GM18873 (cell line): ENCODE measurements around the gene YAF2.

Experiments
- ATAC-seq: cut with Tn5 transposase; IDR thresholded peaks from one replicate; pipeline ENCODE4 v1.9.1; 2021; ENCODE audit warnings: mild to moderate bottlenecking, moderate library complexity, moderate number of reproducible peaks; ENCODE audit not compliant: unreplicated experiment, low FRiP score

The YAF2 gene

DNA sequence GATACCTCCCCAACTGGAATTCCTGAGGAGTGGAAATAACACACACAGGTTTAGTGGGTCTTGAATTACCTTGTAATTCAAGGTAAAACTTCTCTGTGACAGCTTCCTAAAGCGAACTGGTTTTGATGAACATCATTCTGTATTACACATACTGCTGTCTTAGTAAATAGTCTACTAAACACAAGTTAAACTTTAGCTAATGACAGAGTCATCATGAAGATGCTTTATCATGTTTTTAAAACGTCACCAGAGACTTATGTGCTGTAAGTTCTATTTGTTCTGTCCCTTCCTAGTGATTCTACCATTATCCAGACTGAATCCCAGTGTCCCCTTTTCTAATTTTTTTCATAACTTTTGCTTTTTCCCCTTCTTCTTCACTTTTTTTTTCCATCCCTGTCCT, 81.8 kb downstream of the YAF2 start:
- no peak for ATAC-seq

DNA sequence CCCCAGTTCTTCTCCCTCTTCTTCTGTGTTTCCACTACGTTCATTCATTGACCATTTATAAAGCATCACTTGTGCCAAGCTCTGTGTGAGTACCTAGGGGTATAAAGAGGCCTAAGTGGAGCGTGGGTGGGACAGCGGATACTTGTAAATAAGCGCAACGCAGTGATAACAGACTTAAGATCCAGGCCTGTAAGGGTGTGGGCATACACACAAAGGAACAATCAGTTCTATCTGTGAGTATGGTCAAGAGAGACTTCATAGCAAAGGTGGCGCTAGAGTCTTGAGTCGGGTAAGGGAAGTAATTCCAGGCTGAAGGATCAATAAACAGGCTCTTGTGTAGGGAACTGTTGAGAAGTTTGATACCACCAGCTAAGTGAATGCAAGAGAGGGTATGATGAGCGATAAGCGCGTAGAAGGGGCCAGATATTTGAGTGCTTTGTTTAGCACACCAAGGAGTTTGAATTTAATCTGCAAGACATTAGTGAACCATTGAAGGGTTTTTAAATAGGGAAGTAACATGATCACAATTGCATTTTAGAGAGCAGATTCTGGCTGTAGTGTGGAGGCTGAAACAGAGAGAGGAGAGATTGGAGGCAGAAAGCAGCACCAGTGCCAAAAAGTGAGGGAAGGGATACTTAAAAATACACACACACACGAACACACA, 92.4 kb downstream of the YAF2 start:
- ATAC-seq = no peak

DNA sequence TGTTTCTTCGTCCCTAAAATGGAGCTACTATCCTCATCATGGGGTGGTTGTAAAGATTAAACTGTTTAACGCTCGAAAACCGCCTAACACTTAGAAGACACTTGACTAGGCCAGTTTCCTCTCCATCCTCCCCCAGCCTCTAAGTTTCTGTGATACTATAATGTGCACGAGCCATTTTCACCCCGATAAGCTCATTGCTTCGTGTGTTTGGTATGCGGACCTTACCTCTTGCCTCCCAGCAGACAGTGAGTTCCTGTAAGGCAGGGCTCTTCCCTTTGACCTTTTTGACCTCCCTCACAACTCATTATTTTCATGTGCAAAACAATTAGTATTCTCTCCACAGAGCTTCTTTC, 92.9 kb downstream of the YAF2 start:
- no peak for ATAC-seq

DNA sequence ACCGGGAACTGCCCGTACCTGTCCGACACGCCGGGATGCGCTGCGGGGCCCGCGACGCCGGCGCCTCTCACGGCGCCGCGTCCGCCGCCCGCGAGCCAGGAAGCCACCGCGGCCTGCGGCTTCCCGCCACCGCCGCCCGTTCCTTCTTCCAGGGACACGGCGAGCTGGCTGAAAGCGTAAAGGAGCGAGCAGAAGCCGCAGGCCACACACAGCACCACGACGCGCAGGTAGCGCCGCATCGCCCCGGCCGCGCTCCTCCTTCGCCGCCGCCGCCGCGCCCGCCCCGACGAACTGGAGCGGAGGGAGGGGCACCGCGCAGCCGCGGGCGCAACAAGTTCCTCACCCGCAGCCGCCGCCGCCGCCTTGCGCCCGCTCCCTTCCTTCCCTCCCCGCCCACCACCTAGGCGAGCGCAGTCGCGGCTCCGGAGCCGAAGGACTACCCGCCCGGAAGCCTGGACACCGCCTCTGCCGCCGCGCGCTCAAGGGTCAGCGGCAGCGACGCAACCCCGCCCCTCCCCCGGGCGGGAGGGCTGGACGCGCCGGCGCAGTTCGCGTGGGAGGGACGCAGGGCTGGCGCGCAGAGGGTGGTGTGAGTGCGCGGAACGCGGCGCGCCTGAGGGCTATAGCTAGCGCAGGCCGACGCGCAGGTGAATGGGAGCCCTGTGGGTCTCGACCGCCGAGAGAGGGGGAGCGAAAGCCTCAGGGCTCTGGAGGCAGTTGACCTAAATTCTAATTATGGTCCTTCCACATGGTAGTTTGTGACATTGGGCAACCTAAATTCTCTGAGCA, 93.4 kb downstream of the YAF2 start, which contains the start of gene GXYLT1:
Gene GXYLT1, minus strand, starts transcription at position 467 of the 789 bp plus-strand sequence. Its CDS starts 228 bp downstream, at position 239.
- peak; percentile 91 for ATAC-seq

DNA sequence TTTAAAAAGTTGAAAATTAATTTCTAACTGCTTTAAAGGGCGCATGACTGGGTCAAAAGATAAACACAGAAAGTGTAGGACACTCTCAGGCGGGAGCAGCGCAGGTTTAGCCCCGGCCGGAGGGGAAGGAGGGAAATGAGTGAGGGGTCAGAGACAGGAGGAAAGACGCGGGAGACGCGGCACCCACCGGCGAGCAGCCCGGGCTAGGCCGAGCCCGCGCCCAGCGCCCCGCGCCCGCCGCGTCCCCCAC, 94.0 kb downstream of the YAF2 start:
- ATAC-seq = peak; percentile 23

DNA sequence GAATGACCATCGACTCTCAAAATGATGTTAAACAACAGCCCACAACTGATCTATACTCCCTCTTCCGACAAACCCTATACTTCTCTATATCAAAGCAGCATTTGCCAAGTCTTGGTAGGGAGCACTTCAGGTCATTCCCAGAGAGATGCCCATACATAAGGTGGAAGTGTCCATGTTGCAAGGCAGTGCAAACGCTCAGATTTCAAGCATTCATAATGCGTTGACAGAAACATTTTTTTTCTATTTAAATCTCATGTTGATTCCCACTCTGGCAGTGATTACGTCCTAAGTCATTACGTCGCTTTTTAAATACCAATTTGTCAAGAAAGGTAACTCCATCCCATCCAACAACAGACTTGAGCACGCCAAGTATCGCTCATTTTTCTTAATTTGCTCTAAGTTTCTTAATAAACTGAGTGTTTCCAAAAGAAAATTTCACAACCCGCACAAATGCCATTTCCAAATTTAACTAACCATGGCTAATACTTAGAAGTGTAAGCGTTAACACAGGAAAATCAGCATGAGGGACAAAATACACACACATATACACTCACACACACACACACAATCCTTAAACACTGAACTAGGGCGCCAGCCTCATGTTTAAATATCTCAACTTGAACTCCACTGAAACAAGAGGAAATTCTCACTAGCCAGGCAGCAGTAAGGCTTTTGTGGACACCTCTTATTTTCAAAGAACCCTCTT, 94.4 kb downstream of the YAF2 start:
- ATAC-seq = no peak

DNA sequence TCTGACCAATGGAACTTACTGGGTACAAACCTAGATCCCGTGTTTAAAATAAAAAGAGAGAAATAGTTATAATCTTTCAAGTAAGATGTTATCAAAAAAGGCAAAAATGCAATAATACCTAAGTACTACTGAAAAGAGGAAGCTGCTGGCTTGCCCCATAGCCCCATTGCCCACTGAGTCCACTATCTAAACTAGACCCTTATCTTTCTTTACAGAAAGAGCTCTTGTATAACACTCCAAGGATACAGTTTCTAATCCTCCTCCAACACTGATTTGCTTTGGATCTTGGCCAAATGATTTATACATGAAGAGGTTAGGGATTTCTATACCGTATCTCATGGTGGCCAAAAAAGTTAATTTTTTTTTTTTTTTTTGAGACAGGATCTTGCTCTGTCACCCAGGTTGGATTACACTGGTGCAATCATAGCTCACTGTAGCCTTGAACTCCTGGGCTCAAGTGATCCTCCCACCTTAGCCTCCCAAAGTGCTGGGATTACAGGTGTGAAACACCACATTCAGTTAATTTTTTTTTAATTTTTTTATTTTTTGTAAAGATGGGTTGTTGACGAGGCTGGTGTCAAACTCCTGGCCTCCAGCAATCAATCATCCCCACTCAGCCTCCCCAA, 96.0 kb downstream of the YAF2 start:
- ATAC-seq = no peak

DNA sequence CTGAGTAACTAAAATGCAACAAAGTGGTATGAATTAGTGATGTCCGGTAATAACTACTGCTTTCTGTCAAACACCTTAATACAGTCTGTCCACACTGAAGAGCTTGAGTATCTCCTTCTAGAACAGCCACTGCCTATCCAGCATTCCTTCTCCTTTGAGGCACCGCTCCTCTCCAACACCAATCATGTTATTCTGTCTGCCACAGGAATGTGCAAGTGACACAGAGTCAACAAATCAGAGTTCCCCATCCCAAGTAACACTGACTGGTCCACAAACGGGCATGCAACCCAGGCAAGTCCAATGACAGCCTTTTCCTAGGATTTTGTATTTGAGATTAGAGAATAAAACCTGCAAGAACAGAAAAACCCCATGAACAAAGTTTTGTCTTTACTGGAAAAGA, 97.1 kb downstream of the YAF2 start:
- ATAC-seq = no peak

DNA sequence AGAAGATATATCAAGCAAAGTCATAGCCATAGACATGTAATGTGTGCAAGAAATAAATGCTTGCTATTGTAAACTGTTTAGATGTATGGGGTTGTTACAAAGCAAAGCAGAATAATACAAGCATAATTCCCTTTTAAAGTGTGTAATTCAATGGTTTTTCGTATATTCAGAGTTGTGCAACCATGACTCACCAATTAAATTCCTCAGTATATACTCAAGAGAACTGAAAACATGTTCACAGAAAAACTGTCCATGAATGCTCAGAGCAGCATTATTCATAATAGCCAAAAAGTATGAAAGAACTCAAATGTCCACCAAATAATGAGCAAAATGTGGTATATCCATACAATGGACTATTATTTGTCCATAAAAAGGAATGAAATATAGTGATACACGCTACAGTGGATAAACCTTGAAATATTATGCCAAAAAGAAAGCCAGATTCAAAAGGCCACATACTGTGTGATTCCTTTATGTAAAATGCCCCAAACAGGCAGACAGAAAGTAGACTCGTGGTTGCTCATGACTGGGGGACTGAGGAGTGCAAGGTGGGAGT, 102.7 kb downstream of the YAF2 start:
- ATAC-seq = no peak

DNA sequence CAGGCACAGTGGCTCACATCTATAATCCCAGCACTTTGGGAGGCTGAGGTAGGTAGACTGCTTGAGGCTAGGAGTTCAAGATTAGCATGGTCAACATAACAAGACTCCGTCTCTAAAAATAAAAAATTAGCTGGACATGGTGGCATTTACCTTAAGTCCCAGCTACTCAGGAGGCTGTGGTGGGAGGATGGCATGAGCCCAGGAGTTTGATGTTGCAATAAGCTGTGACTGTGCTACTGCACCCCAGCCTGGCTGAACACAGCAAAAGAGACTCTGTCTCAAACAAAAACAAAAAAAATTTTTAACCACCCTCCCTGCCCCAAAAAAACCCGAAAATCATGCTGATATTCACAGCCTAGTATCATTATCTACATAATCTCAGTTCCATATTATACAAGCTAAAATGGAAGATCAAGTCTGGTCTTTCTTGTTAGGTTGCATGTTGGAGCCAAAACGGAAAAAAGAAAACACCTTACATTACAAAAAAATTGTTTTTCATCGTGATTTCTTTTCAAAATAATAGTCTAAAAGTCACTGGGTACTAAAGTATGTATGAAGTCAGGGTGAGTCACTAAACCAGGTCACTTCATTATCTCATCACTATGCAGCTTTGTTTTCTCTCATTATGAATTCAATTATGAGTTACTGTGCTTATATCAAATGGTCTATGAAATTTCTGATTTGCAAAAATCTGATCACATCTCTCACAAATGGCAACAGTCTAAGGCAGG, 107.2 kb downstream of the YAF2 start:
- no peak for ATAC-seq

DNA sequence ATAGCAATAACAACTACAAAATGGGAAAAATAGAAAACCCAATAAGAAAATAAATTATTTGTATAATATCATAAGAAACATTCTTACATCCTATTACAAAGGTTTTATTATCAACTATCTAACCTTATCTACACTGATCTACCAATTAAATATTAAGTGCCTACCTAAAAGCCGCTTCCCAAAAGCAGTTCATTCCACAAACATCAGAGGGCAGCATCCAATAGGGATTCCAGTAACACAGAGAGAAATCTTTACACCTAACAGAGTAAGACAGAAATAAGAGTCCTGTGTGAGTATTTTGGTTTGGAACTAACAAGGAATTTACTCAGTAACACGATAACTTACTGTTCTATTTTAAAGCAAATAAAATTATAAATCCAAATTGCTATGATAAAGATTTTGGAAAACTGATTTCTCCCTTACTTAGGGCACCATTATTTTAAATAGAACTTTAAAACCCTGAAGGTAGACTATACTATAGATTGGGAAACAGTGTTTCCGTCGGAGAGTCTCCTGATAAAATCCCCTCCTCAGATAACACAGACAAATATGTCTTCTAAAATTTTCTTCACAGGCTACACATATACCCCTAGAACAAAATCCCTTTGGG, 108.3 kb downstream of the YAF2 start:
- no peak for ATAC-seq

DNA sequence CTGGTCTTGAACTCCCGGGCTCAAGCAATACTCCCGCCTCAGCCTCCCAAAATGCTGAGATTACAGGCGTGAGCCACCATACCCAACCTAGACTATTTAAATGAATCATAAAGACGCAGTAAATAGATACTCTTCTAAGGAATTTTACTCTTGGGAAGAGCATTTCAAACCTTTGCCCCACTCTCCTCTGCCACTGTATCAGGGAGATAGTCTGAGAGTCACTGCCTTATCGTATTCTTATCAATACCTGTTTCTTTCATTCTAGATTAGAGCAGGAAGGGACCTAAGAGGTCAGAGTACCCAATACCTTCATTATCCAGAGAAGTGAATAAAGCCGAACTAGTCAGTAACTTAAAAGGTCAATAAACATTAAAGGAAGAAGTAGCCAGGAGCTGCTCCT, 109.2 kb downstream of the YAF2 start:
- no peak for ATAC-seq

DNA sequence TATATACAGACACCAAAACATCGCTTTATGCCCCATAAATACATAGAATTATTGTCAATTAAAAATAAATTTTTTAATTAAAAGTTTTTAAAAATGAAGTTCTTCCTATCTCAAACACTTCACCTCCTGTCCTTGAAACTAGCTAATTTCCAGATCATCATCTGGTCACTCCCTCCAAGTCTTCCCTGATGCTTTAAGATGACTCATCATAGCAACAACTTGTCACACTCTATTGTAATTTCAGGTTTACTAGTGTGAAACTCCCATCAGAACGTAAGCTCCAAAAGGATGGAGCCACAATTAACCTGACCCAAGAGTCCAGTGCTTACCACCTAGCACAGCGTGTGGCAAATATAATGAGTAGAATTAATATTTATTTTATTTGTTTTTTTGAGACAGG, 109.7 kb downstream of the YAF2 start:
- no peak for ATAC-seq

DNA sequence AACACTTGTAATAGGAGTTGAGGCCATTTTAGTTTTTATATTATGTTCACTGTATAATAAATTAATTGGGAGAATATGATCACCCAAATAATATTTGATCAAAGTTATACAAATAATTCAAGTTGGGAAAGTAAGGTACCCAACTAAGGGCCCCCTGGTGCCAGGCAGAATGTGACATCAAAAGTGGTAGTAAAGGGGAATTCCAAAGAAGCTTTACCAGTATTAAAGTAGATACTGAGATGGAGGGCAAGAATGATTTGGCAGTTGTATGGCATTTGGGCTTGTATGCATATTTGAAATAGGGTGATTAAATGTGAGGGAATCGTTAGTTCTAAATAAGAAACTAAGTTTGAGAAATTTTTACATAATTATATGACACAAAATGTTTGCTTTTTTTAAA, 111.1 kb downstream of the YAF2 start:
- ATAC-seq = no peak

DNA sequence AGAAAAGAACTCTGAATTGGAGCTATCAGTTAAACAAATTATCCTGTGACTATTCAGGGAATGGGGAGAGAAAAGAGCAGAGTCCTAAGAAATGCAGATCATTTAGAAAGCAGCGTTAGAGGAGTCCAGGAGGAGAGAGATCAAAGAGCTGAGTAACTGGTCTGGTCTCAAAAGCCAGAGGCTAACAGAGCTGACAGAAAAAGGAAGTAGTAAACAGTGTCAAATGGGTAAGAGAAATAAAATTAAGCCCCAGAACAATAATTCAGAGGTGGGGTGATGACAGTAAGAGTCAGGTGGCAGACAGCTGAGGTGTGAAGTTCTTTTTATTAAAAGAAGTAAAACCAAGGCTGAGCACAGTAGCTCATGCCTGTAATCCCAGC, 112.7 kb downstream of the YAF2 start:
- no peak for ATAC-seq

DNA sequence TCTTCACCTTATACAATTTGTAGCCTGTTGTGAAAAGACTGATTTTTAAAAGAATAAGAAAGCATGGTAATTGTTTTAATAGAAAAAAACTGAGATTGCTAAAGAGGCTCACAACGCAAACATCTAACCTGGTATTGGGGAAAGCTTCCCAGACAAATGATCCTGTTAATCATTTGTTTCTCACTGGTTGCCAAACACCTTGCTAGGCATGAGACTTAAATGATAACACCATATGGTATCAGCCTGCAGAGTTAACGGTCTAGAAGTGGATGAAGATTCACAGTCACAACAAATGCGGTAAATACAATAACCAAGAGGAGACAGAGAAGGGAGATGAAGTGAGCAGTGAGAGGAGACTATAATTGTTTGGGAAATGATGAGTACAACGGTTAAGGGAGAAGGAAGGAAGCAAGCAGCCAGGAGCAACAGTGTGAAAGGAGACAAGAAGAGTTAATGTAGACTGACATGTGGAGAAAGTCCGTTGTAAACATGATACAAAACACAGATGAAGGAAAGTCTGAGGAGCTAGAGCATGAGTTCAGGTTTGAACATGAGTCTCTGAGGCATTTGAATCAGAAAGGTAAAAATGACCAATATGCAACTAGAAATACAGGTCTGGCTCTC, 113.2 kb downstream of the YAF2 start:
- no peak for ATAC-seq

DNA sequence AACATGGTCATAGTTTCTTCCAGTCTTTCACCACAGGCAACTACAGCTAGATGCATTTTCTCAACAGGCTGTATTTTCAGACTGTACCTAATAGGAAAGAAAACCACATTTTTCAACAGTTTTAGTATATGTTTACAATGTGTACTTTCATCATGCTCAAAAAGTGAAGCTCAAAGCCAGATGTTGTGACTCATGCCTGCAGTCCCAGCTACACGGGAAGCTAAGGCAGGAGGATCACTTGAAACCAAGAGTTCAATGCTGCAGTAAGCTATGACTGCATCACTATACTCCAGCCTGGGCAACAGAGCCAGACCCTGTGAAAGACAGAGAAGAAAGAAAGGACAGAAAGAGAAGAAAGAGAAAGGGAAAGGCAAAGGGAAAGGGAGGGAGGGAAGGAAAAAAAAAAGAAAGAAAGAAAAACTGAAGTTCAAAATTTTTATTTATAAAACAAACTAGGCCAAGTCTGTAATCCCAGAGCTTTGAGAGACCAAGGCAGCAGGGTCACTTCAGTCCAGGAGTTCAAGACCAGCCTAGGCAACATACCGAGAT, 118.9 kb downstream of the YAF2 start:
- ATAC-seq = no peak

DNA sequence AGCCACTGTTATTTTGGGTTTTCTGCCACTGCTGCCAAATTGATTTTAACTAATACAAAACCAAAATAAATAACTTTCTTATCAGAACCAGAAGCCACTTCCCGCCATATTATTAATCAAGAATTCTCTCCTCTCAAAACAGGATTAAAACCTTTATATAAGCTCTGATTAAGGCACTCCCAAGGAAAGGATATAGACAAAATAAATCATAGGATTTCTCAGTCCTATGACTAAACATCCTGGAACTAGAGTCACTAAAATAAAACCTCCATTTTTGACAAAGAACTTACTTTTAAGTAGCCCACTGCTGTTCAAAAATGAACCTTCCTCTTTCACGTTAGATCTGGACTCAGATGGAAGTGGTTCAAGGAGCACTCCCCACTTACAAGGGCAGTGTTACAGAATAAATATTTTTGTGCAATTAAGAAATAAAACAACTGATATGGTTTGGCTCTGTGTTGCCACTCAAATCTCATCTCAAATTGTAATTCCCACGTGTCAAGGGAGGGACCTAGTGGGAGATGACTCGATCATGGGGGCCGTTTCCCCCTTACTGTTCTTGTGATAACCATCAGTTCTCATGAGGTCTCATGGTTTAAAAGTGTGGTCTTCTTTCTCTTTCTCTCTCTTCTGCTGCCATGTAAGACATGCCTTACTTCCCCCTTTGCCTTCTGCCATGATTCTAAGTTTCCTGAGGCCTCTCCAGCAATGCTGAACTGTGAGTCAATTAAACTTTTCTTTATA, 119.7 kb downstream of the YAF2 start:
- no peak for ATAC-seq

DNA sequence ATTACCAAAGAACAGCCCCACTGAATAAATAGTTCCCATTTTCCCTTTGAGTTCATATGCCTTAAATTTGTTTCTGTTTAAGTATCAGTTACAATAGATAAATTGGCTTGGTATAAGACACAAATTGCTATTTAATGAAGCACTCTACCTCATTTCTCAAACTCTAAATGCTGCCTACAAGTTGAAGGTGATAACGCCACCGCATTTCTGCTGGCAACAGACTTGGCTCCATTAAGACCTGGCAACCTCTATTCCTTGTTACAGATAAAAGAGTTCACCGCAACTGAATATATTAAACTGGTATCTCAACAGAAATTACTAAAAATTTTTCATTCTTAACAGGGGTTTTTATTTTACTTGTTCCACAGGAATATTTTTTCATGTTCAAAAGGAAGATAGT, 129.0 kb downstream of the YAF2 start:
- ATAC-seq = no peak
